Measurements from ENCODE around the gene LY6G6F.

LY6G6F gene

DNA sequence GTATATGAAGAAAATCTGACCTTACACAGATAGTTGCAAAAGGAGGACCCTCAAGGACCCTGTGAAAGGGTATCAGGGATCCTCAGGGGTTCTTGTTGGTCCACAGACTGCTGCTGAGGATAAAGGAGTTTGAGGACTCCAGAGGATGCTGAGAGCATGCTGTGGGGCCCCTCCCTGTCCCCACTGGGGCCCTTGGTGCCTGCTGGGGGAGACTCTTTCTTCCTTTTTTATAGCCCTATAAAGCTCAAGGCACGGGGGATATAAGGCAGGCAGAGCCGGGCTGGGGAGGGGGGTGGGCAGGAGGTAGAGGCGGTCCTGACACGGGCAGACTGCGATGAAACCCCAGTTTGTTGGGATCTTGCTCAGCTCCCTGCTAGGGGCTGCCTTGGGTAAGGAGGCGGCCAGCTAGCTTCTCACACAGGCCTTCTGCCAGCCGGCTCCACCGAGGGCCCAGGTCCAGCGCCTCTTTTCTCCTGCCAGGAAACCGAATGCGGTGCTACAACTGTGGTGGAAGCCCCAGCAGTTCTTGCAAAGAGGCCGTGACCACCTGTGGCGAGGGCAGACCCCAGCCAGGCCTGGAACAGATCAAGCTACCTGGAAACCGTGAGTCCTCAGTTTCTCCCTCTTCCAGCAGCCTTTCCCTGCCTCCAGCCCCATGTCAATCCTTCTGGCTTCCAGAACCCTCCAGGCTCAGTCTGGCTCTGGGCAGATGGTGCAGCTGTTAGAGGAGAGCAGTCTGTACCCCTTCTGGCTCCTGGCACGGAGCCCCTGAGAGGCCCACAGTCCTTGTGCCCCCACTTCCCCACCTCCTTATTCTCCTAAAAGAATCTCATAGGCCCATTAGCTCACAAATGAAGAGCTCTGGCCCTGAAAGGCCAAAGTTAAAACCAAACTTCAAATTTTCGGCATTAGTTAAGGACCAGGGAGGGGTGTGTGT, 8.6 kb downstream of the LY6G6F start, which contains the start of gene LY6G6D:
Gene LY6G6D, plus strand, starts transcription at position 327 of the 937 bp plus-strand sequence. Its CDS starts 8 bp downstream, at position 335.
- TF ChIP-seq, protein P1, sequence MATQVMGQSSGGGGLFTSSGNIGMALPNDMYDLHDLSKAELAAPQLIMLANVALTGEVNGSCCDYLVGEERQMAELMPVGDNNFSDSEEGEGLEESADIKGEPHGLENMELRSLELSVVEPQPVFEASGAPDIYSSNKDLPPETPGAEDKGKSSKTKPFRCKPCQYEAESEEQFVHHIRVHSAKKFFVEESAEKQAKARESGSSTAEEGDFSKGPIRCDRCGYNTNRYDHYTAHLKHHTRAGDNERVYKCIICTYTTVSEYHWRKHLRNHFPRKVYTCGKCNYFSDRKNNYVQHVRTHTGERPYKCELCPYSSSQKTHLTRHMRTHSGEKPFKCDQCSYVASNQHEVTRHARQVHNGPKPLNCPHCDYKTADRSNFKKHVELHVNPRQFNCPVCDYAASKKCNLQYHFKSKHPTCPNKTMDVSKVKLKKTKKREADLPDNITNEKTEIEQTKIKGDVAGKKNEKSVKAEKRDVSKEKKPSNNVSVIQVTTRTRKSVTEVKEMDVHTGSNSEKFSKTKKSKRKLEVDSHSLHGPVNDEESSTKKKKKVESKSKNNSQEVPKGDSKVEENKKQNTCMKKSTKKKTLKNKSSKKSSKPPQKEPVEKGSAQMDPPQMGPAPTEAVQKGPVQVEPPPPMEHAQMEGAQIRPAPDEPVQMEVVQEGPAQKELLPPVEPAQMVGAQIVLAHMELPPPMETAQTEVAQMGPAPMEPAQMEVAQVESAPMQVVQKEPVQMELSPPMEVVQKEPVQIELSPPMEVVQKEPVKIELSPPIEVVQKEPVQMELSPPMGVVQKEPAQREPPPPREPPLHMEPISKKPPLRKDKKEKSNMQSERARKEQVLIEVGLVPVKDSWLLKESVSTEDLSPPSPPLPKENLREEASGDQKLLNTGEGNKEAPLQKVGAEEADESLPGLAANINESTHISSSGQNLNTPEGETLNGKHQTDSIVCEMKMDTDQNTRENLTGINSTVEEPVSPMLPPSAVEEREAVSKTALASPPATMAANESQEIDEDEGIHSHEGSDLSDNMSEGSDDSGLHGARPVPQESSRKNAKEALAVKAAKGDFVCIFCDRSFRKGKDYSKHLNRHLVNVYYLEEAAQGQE (IDR thresholded peaks at IDR 0.05; ENCODE audit: insufficient read depth in 1 of 2, low read depth in 2 of 2, low read length in 2 of 2), result no peak
- TF ChIP-seq POLR2AphosphoS5 (IDR thresholded peaks at IDR 0.05; ENCODE audit: low read depth, low read length) (no peak), SIN3A (IDR thresholded peaks at IDR 0.05; ENCODE audit: borderline replicate concordance, insufficient read depth, low read length) (no peak), FOXP2 (optimal IDR thresholded peaks at IDR 0.05; ENCODE audit: borderline replicate concordance, extremely low read depth, extremely low read length, insufficient read depth) (no peak), TAF1 (IDR thresholded peaks at IDR 0.05; ENCODE audit: borderline replicate concordance, insufficient read depth, low read length) (no peak)

DNA sequence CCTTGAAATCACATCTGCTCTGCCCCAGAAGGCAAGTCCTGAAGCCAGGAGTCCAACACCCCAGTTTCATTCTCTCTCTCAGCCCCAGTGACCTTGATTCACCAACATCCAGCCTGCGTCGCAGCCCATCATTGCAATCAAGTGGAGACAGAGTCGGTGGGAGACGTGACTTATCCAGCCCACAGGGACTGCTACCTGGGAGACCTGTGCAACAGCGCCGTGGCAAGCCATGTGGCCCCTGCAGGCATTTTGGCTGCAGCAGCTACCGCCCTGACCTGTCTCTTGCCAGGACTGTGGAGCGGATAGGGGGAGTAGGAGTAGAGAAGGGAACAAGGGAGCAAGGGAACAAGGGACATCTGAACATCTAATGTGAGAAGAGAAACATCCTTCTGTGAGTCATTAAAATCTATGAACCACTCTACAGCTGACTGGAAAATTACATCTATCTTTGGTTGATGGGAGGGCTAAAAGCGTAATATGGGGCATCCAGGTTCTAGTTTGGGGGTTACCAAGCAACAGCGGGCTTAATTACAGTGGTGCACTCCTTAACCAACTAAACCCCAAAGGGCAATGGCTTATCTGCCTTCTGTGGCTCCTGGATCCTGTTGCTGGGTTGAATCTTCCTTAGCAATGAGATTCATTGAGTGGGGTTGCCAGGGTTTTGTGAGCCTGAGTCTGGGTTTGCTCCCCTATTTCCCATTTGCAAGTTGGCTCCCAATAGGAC, 11.0 kb downstream of the LY6G6F start:
- TF ChIP-seq SIN3A (IDR thresholded peaks at IDR 0.05; ENCODE audit: borderline replicate concordance, insufficient read depth, low read length), result no peak
- TF ChIP-seq, protein P1 (IDR thresholded peaks at IDR 0.05; ENCODE audit: insufficient read depth in 1 of 2, low read depth in 2 of 2, low read length in 2 of 2), result no peak
- no peak for TF ChIP-seq POLR2AphosphoS5 (IDR thresholded peaks at IDR 0.05; ENCODE audit: low read depth, low read length)
- no peak for TF ChIP-seq TAF1 (IDR thresholded peaks at IDR 0.05; ENCODE audit: borderline replicate concordance, insufficient read depth, low read length)
- TF ChIP-seq FOXP2 (optimal IDR thresholded peaks at IDR 0.05; ENCODE audit: borderline replicate concordance, extremely low read depth, extremely low read length, insufficient read depth), result no peak

DNA sequence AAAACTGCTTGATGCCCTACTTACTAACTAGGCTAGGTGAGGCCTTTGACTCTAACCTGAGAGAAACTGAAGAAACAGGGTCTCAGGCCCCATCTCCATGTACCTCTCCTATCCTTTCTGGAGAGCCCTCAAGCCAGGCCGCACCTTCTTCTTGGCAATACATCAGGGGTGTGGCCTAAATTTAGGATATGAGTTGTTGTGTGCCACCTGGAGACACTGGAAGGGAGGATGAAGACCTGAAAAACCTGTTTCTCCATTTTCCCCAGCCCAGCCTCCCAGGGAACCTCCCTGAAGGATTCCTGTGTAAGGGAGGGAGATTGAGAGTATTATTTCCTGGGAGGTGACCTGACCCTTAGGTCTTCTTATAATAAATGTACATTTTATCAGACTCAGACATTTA, 11.6 kb downstream of the LY6G6F start:
- TF ChIP-seq POLR2AphosphoS5 (IDR thresholded peaks at IDR 0.05; ENCODE audit: low read depth, low read length) (no peak), TAF1 (IDR thresholded peaks at IDR 0.05; ENCODE audit: borderline replicate concordance, insufficient read depth, low read length) (no peak), SIN3A (IDR thresholded peaks at IDR 0.05; ENCODE audit: borderline replicate concordance, insufficient read depth, low read length) (no peak), FOXP2 (optimal IDR thresholded peaks at IDR 0.05; ENCODE audit: borderline replicate concordance, extremely low read depth, extremely low read length, insufficient read depth) (no peak)
- TF ChIP-seq, protein P1 (IDR thresholded peaks at IDR 0.05; ENCODE audit: insufficient read depth in 1 of 2, low read depth in 2 of 2, low read length in 2 of 2), result no peak

DNA sequence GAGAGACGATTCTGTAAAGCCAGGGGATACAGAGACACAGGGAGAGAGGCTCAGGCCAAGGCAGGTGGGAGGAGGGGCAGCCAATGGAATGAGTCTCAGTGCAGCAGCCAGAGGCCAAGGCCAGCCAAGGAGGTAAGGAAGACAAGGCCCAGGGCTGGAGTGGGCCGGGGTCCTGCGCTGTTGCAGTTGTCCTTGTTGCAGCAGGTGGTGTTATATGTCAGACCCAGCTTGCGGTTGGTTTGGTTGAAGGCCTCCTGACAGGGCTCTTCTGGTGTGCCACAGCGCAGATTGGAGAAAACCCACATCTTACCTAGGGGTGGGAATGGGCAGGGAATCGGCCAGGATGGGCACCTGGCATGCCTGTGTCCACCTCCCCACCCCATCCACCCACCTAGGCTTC, 12.3 kb downstream of the LY6G6F start:
- no peak for TF ChIP-seq SIN3A (IDR thresholded peaks at IDR 0.05; ENCODE audit: borderline replicate concordance, insufficient read depth, low read length)
- TF ChIP-seq POLR2AphosphoS5 (IDR thresholded peaks at IDR 0.05; ENCODE audit: low read depth, low read length), result no peak
- no peak for TF ChIP-seq TAF1 (IDR thresholded peaks at IDR 0.05; ENCODE audit: borderline replicate concordance, insufficient read depth, low read length)
- TF ChIP-seq, protein P1 (IDR thresholded peaks at IDR 0.05; ENCODE audit: insufficient read depth in 1 of 2, low read depth in 2 of 2, low read length in 2 of 2), result no peak
- TF ChIP-seq FOXP2 (optimal IDR thresholded peaks at IDR 0.05; ENCODE audit: borderline replicate concordance, extremely low read depth, extremely low read length, insufficient read depth), result no peak
